HEK293 (cell line): ENCODE data around the gene GSTT2B.

Experiments
- CTCF ChIA-PET: fragments of 350-600 bp; formaldehyde crosslinking; extraction: SDS; loops from one replicate; lab custom pipeline; 2021; ENCODE audit warnings: antibody characterized with exemption; lab: Yijun Ruan, JAX
- POLR2A ChIA-PET: fragments of 300-600 bp; formaldehyde crosslinking; extraction: SDS; loops from one replicate; lab custom pipeline; 2020; ENCODE audit warnings: antibody characterized with exemption, inconsistent platforms; lab: Yijun Ruan, JAX
- H3K27ac ChIP-seq: fragments of 200-500 bp; sonication (Bioruptor generic); 2 replicates; pipeline ENCODE4 v1.5.1; 2014; ENCODE audit warnings: low read depth, low read length, control low read depth, inconsistent platforms; ENCODE audit errors: extremely low read depth
- H3K36me3 ChIP-seq, 2 experiments: fragments of 200-500 bp in 1 of 2; sonication (Bioruptor generic) in 1 of 2; 1 replicate in 1 of 2; 2 replicates in 1 of 2; pipeline ENCODE4 v1.5.1; 2014 to 2017; ENCODE audit warnings: inconsistent platforms in 2 of 2, low read length in 2 of 2; ENCODE audit not compliant: control insufficient read depth in 2 of 2, insufficient read depth in 1 of 2
- H3K4me1 ChIP-seq: fragments of 200-500 bp; sonication (Bioruptor generic); 2 replicates; pipeline ENCODE4 v1.5.1; 2014; ENCODE audit warnings: mild to moderate bottlenecking, low read length, inconsistent platforms; ENCODE audit not compliant: control insufficient read depth, insufficient read depth
- H3K4me3 ChIP-seq: 2 replicates; pipeline ENCODE4 v1.5.1; 2011; ENCODE audit warnings: low read depth, mild to moderate bottlenecking, control low read depth, low read length, moderate library complexity
- H3K9me3 ChIP-seq: fragments of 200-500 bp; sonication (Bioruptor generic); 2 replicates; pipeline ENCODE4 v1.5.1; 2014; ENCODE audit warnings: low read depth, low read length, inconsistent platforms; ENCODE audit not compliant: control insufficient read depth, insufficient read depth
- EGR2 ChIP-seq: fragments of 450-650 bp; formaldehyde crosslinking; IDR thresholded peaks from 2 replicates; pipeline ENCODE4 v1.5.1; 2016; ENCODE audit warnings: low read depth, missing biosample characterization, missing genetic modification characterization
- KLF16 ChIP-seq: fragments of 450-650 bp; formaldehyde crosslinking; IDR thresholded peaks from 2 replicates; pipeline ENCODE4 v1.5.1; 2017; ENCODE audit warnings: missing biosample characterization, missing genetic modification characterization
- KLF7 ChIP-seq: fragments of 450-650 bp; formaldehyde crosslinking; IDR thresholded peaks from 2 replicates; pipeline ENCODE4 v1.5.1; 2016; ENCODE audit warnings: missing biosample characterization, missing genetic modification characterization, borderline replicate concordance
- SALL2 ChIP-seq: fragments of 450-650 bp; formaldehyde crosslinking; IDR thresholded peaks from 2 replicates; pipeline ENCODE4 v1.5.0; 2017; ENCODE audit warnings: missing biosample characterization, mild to moderate bottlenecking, missing genetic modification characterization, borderline replicate concordance
- ZBTB48 ChIP-seq: fragments of 450-650 bp; formaldehyde crosslinking; IDR thresholded peaks from 2 replicates; pipeline ENCODE4 v1.5.1; 2016; ENCODE audit warnings: missing biosample characterization, missing genetic modification characterization
- ZFHX2 ChIP-seq: fragments of 450-650 bp; formaldehyde crosslinking; conservative IDR thresholded peaks from 2 replicates; pipeline ENCODE4 v1.5.1; 2016; ENCODE audit warnings: missing biosample characterization, missing genetic modification characterization
- ZFP3 ChIP-seq: fragments of 450-650 bp; formaldehyde crosslinking; IDR thresholded peaks from 2 replicates; pipeline ENCODE4 v1.5.1; 2016; ENCODE audit warnings: low read depth, missing biosample characterization, missing genetic modification characterization
- ZNF112 ChIP-seq: fragments of 450-650 bp; formaldehyde crosslinking; IDR thresholded peaks from 2 replicates; pipeline ENCODE4 v1.5.0; 2017; ENCODE audit warnings: missing biosample characterization, missing genetic modification characterization
- ZNF155 ChIP-seq: fragments of 450-650 bp; formaldehyde crosslinking; IDR thresholded peaks from 2 replicates; pipeline ENCODE4 v1.5.1; 2016; ENCODE audit warnings: missing biosample characterization, missing genetic modification characterization
- ZNF169 ChIP-seq: fragments of 450-650 bp; formaldehyde crosslinking; IDR thresholded peaks from 2 replicates; pipeline ENCODE4 v1.5.1; 2016; ENCODE audit warnings: missing biosample characterization, missing genetic modification characterization
- ZNF2 ChIP-seq: fragments of 450-650 bp; formaldehyde crosslinking; IDR thresholded peaks from 2 replicates; pipeline ENCODE4 v1.5.1; 2016; ENCODE audit warnings: missing biosample characterization, missing genetic modification characterization
- ZNF214 ChIP-seq: fragments of 450-650 bp; formaldehyde crosslinking; IDR thresholded peaks from 2 replicates; pipeline ENCODE4 v1.5.1; 2017; ENCODE audit warnings: missing biosample characterization, mild to moderate bottlenecking, missing genetic modification characterization, borderline replicate concordance
- ZNF311 ChIP-seq: fragments of 450-650 bp; formaldehyde crosslinking; IDR thresholded peaks from 2 replicates; pipeline ENCODE4 v1.5.1; 2017; ENCODE audit warnings: missing biosample characterization, missing genetic modification characterization, borderline replicate concordance
- ZNF521 ChIP-seq: fragments of 450-650 bp; formaldehyde crosslinking; IDR thresholded peaks from 2 replicates; pipeline ENCODE4 v1.5.1; 2017; ENCODE audit warnings: missing biosample characterization, mild to moderate bottlenecking, missing genetic modification characterization
- ZNF600 ChIP-seq: fragments of 450-650 bp; formaldehyde crosslinking; IDR thresholded peaks from 2 replicates; pipeline ENCODE4 v1.5.1; 2016; ENCODE audit warnings: missing biosample characterization, missing genetic modification characterization
- ZNF621 ChIP-seq: fragments of 450-650 bp; formaldehyde crosslinking; IDR thresholded peaks from 2 replicates; pipeline ENCODE4 v1.5.1; 2017; ENCODE audit warnings: missing biosample characterization, missing genetic modification characterization
- ZNF658 ChIP-seq: fragments of 450-650 bp; formaldehyde crosslinking; IDR thresholded peaks from 2 replicates; pipeline ENCODE4; 2016; ENCODE audit warnings: missing biosample characterization, missing genetic modification characterization
- ZNF785 ChIP-seq: fragments of 450-650 bp; formaldehyde crosslinking; IDR thresholded peaks from 2 replicates; pipeline ENCODE4 v1.5.1; 2016; ENCODE audit warnings: missing biosample characterization, missing genetic modification characterization
- TF ChIP-seq, protein P1 (sequence below): fragments of 450-650 bp; formaldehyde crosslinking; IDR thresholded peaks from 2 replicates; pipeline ENCODE4 v1.5.1; 2016; ENCODE audit warnings: missing biosample characterization, missing genetic modification characterization
- TF ChIP-seq, protein P2 (sequence below): fragments of 450-650 bp; formaldehyde crosslinking; IDR thresholded peaks from 2 replicates; pipeline ENCODE4 v1.5.1; 2017; ENCODE audit warnings: missing biosample characterization, missing genetic modification characterization
- TF ChIP-seq, protein P3 (sequence below): fragments of 450-650 bp; formaldehyde crosslinking; conservative IDR thresholded peaks from 2 replicates; pipeline ENCODE4 v1.5.1; 2016; ENCODE audit warnings: low read depth, missing biosample characterization, missing genetic modification characterization
- TF ChIP-seq, protein P4 (sequence below): fragments of 450-650 bp; formaldehyde crosslinking; IDR thresholded peaks from 2 replicates; pipeline ENCODE4 v1.5.0; 2017; ENCODE audit warnings: missing biosample characterization, missing genetic modification characterization, borderline replicate concordance
- TF ChIP-seq, protein P5 (sequence below): fragments of 450-650 bp; formaldehyde crosslinking; IDR thresholded peaks from 2 replicates; pipeline ENCODE4 v1.5.1; 2016; ENCODE audit warnings: missing biosample characterization, missing genetic modification characterization
- TF ChIP-seq, protein P6 (sequence below): fragments of 450-650 bp; formaldehyde crosslinking; IDR thresholded peaks from 2 replicates; pipeline ENCODE4 v1.5.1; 2017; ENCODE audit warnings: missing biosample characterization, missing genetic modification characterization

Gene GSTT2B

DNA sequence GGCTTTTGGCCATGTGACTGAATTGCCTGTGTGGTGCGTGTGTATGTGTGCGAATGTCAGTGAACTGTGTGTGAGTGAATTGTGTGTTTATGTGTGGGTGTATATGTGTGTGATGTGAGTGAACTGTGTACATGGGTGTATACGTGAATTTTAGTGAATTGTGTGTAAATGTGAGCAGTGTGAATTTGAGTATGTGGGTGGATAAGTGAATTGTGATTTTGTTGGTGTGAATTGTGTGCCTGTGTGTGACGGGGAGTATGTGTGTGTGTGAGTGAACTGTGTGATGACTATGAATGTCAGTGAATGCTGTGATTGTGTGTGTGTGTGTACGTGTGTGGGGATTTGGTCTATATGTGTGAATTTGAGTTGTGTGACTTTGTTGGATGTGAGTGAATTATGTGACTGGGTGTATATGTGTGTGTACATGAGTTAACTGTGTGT, 9.2 kb upstream of the GSTT2B start:
- Histone ChIP-seq H3K9me3 (no peaks in the 10 kb centered on the region), H3K27ac (no peak overlapping the region), H3K36me3 (peaks cover 0 to 33% of the 10 kb centered on the region in 2 experiments; a peak in 2 of 3 replicates), H3K4me3 (no peak overlapping the region), H3K4me1 (no peaks in the 10 kb centered on the region)
- TF ChIP-seq ZNF600 (no peak), ZNF311 (tag by site-specific recombination) (0 out of 2 replicates have a peak, but pooled peaks have one; percentile 16), KLF7 (0 out of 2 replicates have a peak, but pooled peaks have one; percentile 56), ZNF521 (tag by site-specific recombination) (peak; percentile 74; the same call in 1 of the 2 replicates), ZFHX2 (tag by site-specific recombination) (peak; percentile 81), ZBTB48 (tag by site-specific recombination) (0 out of 2 replicates have a peak, but pooled peaks have one; percentile 5), ZNF621 (tag by site-specific recombination) (0 out of 2 replicates have a peak, but pooled peaks have one; percentile 17), SALL2 (tag by site-specific recombination) (0 out of 2 replicates have a peak, but pooled peaks have one; percentile 27), ZFP3 (tag by site-specific recombination) (no peak), ZNF658 (no peak), ZNF169 (tag by site-specific recombination) (no peak), KLF16 (tag by site-specific recombination) (peak; percentile 73; the same call in 1 of the 2 replicates), ZNF155 (tag by site-specific recombination) (0 out of 2 replicates have a peak, but pooled peaks have one; percentile 12), EGR2 (tag by site-specific recombination) (peak; percentile 64), ZNF214 (tag by site-specific recombination) (no peak), ZNF112 (tag by site-specific recombination) (0 out of 2 replicates have a peak, but pooled peaks have one; percentile 5), ZNF785 (tag by site-specific recombination) (peak; percentile 11; the same call in 1 of the 2 replicates), ZNF2 (peak; percentile 52; the same call in 1 of the 2 replicates)
- TF ChIP-seq, protein P1, sequence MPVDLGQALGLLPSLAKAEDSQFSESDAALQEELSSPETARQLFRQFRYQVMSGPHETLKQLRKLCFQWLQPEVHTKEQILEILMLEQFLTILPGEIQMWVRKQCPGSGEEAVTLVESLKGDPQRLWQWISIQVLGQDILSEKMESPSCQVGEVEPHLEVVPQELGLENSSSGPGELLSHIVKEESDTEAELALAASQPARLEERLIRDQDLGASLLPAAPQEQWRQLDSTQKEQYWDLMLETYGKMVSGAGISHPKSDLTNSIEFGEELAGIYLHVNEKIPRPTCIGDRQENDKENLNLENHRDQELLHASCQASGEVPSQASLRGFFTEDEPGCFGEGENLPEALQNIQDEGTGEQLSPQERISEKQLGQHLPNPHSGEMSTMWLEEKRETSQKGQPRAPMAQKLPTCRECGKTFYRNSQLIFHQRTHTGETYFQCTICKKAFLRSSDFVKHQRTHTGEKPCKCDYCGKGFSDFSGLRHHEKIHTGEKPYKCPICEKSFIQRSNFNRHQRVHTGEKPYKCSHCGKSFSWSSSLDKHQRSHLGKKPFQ (tag by site-specific recombination), result peak; percentile 100
- TF ChIP-seq, protein P2, sequence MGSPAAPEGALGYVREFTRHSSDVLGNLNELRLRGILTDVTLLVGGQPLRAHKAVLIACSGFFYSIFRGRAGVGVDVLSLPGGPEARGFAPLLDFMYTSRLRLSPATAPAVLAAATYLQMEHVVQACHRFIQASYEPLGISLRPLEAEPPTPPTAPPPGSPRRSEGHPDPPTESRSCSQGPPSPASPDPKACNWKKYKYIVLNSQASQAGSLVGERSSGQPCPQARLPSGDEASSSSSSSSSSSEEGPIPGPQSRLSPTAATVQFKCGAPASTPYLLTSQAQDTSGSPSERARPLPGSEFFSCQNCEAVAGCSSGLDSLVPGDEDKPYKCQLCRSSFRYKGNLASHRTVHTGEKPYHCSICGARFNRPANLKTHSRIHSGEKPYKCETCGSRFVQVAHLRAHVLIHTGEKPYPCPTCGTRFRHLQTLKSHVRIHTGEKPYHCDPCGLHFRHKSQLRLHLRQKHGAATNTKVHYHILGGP (tag by site-specific recombination), result peak; percentile 60; the same call in 1 of the 2 replicates
- TF ChIP-seq, protein P3, sequence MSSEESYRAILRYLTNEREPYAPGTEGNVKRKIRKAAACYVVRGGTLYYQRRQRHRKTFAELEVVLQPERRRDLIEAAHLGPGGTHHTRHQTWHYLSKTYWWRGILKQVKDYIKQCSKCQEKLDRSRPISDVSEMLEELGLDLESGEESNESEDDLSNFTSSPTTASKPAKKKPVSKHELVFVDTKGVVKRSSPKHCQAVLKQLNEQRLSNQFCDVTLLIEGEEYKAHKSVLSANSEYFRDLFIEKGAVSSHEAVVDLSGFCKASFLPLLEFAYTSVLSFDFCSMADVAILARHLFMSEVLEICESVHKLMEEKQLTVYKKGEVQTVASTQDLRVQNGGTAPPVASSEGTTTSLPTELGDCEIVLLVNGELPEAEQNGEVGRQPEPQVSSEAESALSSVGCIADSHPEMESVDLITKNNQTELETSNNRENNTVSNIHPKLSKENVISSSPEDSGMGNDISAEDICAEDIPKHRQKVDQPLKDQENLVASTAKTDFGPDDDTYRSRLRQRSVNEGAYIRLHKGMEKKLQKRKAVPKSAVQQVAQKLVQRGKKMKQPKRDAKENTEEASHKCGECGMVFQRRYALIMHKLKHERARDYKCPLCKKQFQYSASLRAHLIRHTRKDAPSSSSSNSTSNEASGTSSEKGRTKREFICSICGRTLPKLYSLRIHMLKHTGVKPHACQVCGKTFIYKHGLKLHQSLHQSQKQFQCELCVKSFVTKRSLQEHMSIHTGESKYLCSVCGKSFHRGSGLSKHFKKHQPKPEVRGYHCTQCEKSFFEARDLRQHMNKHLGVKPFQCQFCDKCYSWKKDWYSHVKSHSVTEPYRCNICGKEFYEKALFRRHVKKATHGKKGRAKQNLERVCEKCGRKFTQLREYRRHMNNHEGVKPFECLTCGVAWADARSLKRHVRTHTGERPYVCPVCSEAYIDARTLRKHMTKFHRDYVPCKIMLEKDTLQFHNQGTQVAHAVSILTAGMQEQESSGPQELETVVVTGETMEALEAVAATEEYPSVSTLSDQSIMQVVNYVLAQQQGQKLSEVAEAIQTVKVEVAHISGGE, result 0 out of 2 replicates have a peak, but pooled peaks have one; percentile 7
- TF ChIP-seq, protein P4, sequence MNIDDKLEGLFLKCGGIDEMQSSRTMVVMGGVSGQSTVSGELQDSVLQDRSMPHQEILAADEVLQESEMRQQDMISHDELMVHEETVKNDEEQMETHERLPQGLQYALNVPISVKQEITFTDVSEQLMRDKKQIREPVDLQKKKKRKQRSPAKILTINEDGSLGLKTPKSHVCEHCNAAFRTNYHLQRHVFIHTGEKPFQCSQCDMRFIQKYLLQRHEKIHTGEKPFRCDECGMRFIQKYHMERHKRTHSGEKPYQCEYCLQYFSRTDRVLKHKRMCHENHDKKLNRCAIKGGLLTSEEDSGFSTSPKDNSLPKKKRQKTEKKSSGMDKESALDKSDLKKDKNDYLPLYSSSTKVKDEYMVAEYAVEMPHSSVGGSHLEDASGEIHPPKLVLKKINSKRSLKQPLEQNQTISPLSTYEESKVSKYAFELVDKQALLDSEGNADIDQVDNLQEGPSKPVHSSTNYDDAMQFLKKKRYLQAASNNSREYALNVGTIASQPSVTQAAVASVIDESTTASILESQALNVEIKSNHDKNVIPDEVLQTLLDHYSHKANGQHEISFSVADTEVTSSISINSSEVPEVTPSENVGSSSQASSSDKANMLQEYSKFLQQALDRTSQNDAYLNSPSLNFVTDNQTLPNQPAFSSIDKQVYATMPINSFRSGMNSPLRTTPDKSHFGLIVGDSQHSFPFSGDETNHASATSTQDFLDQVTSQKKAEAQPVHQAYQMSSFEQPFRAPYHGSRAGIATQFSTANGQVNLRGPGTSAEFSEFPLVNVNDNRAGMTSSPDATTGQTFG, result 0 out of 2 replicates have a peak, but pooled peaks have one; percentile 58
- TF ChIP-seq, protein P5, sequence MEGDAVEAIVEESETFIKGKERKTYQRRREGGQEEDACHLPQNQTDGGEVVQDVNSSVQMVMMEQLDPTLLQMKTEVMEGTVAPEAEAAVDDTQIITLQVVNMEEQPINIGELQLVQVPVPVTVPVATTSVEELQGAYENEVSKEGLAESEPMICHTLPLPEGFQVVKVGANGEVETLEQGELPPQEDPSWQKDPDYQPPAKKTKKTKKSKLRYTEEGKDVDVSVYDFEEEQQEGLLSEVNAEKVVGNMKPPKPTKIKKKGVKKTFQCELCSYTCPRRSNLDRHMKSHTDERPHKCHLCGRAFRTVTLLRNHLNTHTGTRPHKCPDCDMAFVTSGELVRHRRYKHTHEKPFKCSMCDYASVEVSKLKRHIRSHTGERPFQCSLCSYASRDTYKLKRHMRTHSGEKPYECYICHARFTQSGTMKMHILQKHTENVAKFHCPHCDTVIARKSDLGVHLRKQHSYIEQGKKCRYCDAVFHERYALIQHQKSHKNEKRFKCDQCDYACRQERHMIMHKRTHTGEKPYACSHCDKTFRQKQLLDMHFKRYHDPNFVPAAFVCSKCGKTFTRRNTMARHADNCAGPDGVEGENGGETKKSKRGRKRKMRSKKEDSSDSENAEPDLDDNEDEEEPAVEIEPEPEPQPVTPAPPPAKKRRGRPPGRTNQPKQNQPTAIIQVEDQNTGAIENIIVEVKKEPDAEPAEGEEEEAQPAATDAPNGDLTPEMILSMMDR (tag by site-specific recombination), result no peak
- TF ChIP-seq, protein P6, sequence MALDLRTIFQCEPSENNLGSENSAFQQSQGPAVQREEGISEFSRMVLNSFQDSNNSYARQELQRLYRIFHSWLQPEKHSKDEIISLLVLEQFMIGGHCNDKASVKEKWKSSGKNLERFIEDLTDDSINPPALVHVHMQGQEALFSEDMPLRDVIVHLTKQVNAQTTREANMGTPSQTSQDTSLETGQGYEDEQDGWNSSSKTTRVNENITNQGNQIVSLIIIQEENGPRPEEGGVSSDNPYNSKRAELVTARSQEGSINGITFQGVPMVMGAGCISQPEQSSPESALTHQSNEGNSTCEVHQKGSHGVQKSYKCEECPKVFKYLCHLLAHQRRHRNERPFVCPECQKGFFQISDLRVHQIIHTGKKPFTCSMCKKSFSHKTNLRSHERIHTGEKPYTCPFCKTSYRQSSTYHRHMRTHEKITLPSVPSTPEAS (tag by site-specific recombination), result peak; percentile 38; the same call in 1 of the 2 replicates
- ChIA-PET POLR2A (interaction anchor here (1.1 kb wide), 1 partner anchor 74 kb away, joined by 3 read pairs; no protein-coding TSS in a partner anchor), CTCF (no interaction called here)
